ENCODE results near the gene SPO11. TPM values are rescaled to one million over a fixed set of nuclear protein-coding genes. Genes with fewer than 3 reads are reported as not detected.
"Not testable (repeated sequence)": the region's sequence is repeated elsewhere in the genome, so short reads cannot be mapped to it uniquely, and the experiment has no call there.

Gene SPO11
- total RNA-seq, 1 donor = not detected

DNA sequence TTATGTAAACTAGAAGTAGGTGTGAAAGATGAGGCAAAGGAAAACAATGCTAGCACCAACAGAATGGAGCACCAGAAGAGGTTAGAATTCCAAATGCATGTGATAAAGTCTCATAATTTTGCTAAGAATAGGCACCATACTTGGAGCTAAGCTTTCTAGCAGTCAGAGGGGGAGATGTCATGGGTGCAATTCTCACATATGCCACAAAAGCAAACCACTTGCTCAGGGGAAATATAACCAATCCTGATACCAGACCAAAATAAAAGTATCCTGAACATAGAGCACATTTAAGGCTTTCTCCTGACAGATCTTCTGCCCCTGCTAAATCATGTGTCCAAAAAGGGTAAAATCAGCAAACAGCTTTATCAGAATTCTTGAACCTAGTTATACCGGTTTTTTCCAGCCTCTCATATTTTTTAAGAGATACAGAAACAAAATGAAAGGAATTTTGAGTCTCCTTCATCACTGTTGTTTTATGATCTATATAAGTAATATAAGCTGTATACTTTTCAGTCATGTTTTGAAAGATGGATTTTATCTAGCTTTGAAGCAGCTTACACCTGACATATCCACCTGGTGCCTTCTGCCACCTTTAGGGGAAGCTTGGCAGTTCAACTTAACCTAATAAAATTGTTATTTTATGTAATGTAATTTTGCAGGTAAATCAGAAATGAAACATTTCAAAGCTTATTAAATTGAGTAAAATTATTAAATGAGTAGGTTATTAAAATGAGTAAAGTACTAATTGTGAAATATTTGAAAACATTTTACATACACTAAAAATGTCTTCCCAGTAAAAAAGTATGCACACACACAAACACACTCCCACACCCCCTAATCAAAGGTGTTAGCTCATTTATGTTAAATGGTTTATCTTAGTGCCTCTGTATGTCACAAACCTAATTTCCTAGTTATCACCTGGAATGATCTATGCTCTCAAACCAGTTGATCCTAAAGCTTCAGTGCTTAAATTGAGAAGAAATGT is 2.8 kb downstream of the SPO11 start:
- peak in 1 of 3 donors; percentile 19 for DNase-seq (ENCODE audit: low read depth in 2 of 3, low spot score in 2 of 3)

DNA sequence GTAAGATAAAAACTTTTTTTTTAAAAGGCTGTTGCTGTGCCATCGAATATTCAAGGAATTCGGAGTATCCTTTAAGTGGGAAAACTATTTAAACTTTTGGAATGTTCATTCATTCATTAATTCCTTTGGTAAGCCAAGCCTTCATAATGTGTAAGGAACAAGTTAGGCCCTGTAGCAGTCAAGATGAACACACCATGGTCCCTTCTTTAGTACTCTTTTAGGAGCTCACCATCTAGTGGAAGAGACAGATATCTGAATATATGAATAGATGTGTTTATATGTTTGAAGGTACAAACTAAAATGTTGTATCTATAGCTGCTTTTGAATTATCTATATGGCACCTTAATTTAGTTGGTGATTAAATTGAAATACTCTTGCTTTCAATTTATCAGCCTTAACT is 5.8 kb downstream of the SPO11 start:
- DNase-seq (ENCODE audit: low read depth in 2 of 3, low spot score in 2 of 3) = no peak

DNA sequence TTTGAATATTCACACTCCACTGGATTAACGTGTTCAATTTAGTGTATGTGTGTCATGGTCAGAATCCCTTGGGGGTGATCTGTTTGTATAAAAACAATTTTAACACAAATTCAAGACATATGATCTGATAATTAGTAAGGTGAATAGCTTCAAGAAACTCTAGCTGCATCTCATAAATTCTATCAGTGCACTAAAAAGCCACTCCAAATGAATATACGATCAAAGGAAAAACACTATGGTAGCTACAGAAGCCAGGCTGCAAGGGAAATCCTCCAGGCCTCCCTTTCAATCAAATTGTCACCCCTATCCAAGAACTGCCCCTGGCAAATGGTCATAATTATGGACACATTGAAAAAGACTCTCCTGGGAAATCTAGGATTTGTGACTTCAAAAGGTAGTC is 12.1 kb downstream of the SPO11 start:
- DNase-seq (ENCODE audit: low read depth in 2 of 3, low spot score in 2 of 3) = no peak

DNA sequence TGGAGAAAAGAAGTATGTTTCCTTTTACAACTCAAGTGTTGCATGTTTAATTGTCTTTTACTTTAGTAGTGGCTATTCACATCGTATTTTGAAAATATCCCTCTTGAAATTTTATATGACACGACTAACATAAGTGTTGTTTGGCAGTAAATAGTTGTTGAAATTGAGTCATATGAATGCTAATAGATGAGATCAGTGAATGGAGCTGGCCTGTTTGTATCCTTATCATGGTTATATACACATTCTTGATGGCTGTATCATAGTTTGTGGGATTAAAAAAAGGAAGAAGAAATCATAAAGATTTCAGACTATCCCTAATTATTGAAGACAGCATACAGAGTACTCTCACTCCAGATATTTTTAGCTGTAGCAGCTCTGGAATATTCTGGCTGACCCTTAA is 13.2 kb downstream of the SPO11 start:
- no peak for DNase-seq (ENCODE audit: low read depth in 2 of 3, low spot score in 2 of 3)

DNA sequence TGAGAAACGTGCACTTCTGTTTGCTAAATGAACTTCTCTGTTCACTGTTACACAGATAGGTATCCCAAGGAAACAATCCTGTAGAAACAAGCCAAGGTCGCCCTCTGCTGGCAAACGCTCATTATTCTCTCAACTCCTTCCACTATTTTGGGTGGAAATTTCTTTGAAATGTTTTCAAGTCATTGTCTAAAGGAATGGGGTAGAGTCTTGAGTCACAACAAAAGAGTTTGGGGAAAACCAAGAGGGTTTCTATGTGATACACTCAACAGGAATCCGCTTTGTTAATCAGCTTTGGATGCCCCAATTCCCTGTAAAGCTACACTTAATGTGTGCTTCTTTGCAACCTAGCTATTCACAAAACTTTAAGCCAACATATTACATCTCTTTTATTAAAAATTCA is 16.9 kb downstream of the SPO11 start:
- DNase-seq (ENCODE audit: low read depth in 2 of 3, low spot score in 2 of 3) = peak; percentile 22 to 80 (median 53)

DNA sequence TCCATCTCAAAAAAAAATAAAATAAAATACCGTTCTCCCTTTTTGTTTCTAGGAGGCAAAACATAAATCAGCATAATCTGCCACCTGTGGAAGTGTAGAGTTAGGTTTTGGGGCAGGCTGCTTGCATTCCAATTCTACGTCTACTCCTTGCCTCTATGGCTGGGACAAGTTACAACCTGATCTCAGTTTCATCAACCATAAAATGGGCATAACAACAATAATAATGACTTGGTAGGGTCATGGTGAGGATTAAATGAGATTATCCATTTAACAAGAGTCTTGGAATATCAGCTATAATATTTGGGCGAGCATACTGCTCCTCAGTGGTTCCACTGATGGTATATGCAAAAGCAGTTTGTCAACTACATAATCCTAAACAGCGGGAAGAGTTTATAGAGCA is 17.8 kb downstream of the SPO11 start:
- DNase-seq (ENCODE audit: low read depth in 2 of 3, low spot score in 2 of 3) = no peak

DNA sequence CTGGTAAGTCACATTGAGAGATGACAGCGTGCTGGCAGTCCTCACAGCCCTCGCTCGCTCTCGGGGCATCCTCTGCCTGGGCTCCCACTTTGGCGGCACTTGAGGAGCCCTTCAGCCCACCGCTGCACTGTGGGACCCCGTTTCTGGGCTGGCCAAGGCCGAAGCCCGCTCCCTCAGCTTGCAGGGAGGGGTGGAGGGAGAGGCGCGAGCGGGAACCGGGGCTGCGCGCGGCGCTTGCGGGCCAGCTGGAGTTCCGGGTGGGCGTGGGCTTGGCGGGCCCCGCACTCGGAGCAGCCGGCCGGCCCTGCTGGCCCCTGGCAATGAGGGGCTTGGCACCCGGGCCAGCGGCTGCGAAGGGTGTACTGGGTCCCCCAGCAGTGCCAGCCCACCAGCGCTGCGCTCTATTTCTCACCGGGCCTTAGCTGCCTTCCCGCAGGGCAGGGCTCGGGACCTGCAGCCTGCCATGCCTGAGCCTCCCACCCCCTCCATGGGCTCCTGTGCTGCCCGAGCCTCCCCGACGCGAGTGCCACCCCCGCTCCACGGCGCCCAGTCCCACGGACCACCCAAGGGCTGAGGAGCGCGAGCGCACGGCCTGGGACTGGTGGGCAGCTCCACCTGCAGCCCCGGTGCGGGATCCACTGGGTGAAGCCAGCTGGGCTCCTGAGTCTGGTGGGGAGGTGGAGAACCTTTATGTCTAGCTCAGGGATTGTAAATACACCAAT is 18.8 kb downstream of the SPO11 start:
- not testable (repeated sequence) for DNase-seq (ENCODE audit: low read depth in 2 of 3, low spot score in 2 of 3)

DNA sequence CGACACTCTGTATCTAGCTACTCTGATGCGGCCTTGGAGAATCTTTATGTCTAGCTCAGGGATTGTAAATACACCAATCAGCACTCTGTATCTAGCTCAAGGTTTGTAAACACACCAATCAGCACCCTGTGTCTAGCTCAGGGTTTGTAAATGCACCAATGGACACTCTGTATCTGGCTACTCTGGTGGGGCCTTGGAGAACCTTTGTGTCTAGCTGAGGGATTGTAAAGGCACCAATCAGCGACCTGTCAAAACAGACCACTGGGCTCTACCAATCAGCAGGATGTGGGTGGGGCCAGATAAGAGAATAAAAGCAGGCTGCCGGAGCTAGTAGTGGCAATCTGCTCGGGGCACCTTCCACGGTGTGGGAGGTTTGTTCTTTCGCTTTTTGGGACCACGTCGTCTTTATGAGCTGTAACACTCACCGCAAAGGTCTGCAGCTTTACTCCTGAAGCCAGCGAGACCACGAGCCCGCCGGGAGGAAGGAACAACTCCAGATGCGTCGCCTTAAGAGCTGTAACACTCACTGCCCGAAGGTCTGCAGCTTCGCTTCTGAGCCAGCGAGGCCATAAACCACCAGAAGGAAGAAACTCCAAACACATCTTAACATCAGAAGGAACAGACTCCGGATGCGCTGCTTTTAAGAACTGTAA is 19.4 kb downstream of the SPO11 start:
- peak in 2 of 3 donors; percentile 29 to 53 for DNase-seq (ENCODE audit: low read depth in 2 of 3, low spot score in 2 of 3)

DNA sequence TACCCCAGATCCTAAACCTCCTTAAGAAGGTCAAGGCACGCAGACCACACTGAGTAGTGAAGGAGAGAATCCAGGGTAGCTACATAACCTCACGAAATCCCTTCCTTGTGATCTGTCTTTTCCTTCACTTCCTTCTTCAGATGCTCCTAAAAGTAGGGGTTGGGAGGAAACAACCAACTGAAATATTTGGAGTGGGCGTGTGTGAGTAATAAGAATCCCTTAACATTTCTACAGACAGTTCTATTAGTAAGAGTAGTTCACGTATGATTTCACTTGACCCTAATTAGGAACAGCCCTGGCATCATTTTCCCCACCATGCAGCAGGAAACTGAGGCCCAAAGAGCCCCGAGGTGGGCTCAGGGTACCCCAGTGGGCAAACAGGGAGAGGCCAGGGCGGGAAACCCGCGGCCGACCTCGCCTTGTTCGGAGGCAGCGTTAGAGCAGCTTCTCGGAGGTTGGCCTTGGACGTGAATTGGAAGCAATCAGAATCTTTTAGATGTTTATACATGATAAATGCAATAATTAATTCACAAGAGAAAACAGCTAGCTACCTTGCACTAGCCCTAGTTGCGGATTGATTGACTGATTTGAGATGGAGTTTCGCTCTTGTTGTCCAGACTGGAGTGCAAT is 20.6 kb downstream of the SPO11 start:
- no peak for DNase-seq (ENCODE audit: low read depth in 2 of 3, low spot score in 2 of 3)

DNA sequence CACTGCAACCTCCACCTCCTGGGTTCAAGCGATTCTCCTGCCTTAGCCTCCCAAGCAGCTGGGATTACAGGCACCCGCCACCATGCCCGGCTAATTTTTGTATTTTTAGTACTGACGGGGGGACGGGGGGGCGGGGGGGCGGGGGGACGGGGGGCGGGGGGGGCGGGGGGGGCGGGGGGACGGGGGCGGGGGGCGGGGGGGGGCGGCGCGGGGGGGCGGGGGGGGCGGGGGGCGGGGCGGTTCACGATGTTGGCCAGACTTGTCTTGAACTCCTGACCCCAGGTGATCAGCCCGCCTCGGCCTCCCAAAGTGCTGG is 21.1 kb downstream of the SPO11 start:
- DNase-seq (ENCODE audit: low read depth in 2 of 3, low spot score in 2 of 3) = not testable (repeated sequence)

DNA sequence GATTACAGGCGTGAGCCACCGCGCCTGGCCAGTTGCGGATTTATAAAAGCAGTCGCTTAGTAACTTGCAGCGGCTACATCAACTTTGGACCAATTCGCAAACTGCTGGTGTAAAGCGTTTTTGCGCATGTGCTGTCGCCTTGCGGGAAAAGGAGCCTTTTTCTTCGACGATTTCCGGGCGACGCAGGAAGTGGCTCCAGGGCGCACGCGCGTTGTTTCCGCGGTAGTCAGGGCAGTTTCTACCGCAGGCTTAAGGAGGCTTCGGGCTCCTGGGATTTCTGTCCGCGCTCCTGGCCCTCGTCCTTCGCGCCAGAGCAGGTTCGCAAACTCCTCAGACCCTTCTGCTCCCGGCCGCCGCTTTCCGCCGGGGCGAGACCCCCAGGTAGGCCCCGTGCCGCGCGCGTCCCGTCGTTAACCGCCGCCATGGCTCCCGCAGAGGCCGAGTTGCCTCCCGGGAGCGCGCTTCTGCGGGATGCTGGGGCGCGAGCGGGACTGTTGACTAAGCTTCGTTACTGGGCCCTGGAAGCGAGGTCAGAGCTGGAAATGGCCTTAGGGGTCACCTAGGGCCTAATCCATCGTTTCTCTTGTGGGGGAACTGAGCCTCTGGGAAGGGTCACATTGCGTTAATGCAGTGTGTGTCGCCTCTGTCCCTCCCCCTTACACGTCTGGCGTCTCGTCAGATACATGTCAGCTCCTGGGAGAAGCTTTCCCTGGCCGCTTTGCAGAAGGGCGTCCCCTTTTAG is 21.6 kb downstream of the SPO11 start, which contains the start of gene RAE1:
Gene RAE1, plus strand, starts transcription at position 214 of the 742 bp plus-strand sequence. CDS start 2,784 bp downstream, outside the sequence.
- DNase-seq (ENCODE audit: low read depth in 2 of 3, low spot score in 2 of 3) = peak; percentile 87 to 93 (median 92)

DNA sequence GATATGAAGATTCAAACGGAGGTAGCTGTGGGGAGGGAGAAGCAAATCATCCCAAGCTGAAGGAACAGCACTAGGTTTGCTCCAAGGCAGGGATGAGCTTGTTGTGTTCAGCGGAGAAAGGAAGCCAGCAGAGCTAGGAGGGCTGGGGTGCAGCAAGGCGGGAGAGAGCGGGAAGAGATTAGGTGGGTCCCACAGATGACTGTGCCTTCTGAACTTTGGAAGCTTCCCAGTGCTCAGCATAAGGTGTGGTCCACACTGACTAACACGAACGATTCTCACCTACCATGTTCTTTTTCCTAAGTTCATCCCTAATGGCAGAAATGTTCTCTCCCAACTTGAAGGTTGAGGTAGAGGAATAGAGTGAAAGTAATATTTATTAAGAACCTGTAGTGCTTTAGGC is 22.7 kb downstream of the SPO11 start:
- no peak for DNase-seq (ENCODE audit: low read depth in 2 of 3, low spot score in 2 of 3)

DNA sequence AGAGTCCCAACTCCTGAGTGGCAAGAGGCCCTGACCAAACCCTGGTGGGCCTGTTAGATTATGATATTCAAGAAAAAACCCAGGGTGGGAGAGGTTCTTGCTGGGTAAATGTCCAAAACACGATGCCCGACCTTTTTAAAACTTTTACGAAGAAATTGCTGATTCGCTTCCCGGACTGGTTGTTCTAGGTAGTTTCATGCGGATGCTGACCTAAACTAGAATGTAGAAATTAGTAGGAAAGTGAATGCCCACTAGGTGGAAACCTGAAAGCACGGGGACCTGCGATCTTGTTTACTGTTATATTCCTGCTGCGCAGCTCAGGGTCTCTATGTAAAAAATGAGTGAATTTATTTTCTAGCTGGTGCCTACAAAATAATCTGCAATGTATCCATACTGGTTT is 23.7 kb downstream of the SPO11 start:
- DNase-seq (ENCODE audit: low read depth in 2 of 3, low spot score in 2 of 3) = no peak

DNA sequence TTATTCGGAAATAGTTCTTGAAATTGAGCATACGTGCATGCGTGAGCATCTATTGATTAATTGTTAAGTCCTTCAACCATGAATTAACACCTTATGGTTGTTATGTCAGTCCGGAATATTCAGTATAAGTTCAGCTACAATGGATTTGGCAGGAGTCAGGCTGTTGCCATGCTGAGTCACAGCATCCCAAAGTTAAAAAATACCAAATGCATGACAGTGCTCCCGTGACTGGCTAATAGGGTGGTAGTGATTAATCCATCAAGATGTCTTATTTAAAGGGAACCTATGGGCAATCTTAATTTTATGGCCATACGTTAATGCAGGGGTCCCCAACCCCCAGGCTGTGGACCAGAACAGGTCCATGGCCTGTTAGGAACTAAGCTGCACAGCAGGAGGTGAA is 31.9 kb downstream of the SPO11 start:
- no peak for DNase-seq (ENCODE audit: low read depth in 2 of 3, low spot score in 2 of 3)

DNA sequence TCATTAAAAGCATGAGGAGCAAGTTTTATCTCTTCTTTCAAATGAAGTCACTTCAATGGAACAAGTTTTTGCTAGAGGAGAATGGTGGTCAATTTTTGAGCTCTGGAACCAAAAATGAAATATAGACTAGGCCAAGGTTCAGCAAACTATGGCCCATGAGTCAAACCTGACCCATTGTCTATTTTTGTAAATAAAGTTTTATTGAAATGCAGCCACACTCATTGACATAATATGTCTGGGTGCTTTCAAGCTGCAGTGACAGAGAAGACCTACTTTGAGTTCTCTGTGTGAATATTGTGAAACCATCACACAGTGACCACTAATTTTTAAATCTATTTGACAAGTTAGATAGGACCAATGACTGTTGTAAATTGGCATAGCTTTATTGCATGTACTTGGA is 34.8 kb downstream of the SPO11 start:
- no peak for DNase-seq (ENCODE audit: low read depth in 2 of 3, low spot score in 2 of 3)

DNA sequence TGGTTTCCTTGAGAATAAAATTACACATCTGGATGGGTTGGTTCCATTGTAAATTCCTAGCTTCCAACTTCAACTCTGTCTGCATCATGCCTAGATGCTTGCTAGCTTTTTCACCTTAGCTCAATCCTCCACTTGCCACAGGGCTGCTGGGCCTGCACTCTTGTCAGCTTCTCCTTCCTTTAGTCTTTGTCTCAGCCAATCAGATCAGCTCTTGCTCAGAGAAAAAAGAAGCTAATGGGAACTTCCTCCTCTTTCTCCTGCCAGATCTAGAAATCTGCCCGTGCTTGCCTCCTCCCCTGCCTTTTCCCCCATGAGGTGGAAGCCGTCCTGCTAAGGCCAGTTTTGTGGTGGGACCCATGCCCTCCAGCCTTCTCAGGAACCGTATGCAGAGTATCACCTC is 40.0 kb downstream of the SPO11 start:
- DNase-seq (ENCODE audit: low read depth in 2 of 3, low spot score in 2 of 3) = no peak

DNA sequence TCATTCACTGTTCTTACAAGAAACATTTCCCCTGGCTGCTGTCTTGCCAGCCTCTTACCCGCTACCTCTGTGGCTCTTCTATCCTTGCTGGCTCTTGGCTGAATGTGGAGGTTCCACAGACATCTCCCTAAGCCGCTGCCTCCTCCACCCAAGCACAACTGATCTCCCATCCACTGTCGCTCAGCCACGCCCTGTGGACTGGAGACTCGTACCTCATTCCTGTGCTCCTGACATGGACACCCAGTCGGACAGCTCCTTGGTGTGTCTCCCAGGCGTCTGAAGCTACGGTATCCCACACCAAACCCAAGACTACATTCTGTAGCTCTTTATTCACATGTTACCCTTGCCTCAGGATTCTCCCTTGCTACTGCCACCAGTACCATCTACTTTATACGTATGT is 40.7 kb downstream of the SPO11 start:
- no peak for DNase-seq (ENCODE audit: low read depth in 2 of 3, low spot score in 2 of 3)

DNA sequence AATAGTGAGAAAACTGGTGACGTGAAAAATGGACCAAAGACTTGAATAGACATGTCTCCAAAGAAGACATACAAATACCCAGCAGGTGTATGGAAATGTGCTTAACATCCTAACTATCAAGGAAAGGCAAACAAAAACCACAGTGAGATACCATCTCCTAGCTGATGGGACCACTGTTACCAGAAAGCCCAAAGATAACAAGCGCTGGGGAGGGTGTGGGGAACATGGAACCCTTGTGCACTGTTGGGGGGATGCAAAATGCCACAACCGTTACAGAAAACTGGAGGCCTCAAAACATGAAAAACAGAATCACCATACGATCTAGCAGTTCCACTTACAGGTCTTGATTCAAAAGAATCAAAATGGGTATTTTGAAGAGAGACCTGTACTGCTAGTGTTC is 41.8 kb downstream of the SPO11 start:
- DNase-seq (ENCODE audit: low read depth in 2 of 3, low spot score in 2 of 3) = no peak

DNA sequence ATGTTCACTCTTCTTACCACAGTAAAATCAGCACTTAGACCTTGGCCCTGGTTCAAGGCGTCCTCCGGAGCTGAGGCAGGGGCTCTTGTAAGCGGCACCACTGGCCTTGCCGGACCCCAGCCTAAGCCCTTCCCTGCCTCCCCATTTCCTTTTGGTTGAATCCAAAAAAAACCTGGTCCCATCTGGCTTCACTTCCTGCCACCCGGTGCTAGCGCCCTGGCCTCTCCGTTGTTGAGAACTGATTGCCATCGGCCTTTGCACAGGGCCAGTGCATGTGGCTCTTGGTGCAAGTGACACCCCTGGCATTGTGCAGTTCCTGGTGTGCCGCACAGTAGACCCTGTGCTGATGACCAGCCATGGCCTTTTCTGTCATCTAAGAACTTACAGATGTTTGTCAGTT is 42.6 kb downstream of the SPO11 start:
- no peak for DNase-seq (ENCODE audit: low read depth in 2 of 3, low spot score in 2 of 3)

Data from hematopoietic multipotent progenitor cell (in vitro differentiated cells).